ENCODE results near the gene MELK. TPM values are rescaled to one million over a fixed set of nuclear protein-coding genes. Genes with fewer than 3 reads are reported as not detected.

The MELK gene
- total RNA-seq, 2 experiments from 2014 or later = 56.1 to 58.8 TPM

- Mint-ChIP-seq H3K4me3 (no peak overlapping the region), H3K36me3 (ENCODE audit: low read depth) (peaks cover 63% of the 10 kb centered on the region), H3K4me1 (peaks cover 11% of the 10 kb centered on the region), H3K27me3 (no peaks in the 10 kb centered on the region), H3K27ac (no peak overlapping the region), H3K9me3 (no peaks in the 10 kb centered on the region)
- no peak for DNase-seq
- CTCF ChIA-PET = no interaction called here
- POLR2A ChIA-PET = no interaction called here
These were observed 70.1 kb downstream of the MELK start for GRCh38 chr9:36642817-36643216.

GRCh38 chr9:36656842-36657241 is 84.1 kb downstream of the MELK start:
- peaks cover 56% of the 10 kb centered on the region for H3K36me3 Mint-ChIP-seq (ENCODE audit: low read depth)
- no peak overlapping the region for H3K27ac Mint-ChIP-seq
- H3K9me3 Mint-ChIP-seq = no peaks in the 10 kb centered on the region
- POLR2A ChIA-PET = no interaction called here
- CTCF ChIA-PET = interaction anchor here (1.0 kb wide), 1 partner anchor 20 kb away, joined by 3 read pairs; no protein-coding TSS in a partner anchor
- no peak for DNase-seq
- H3K4me1 Mint-ChIP-seq = no peaks in the 10 kb centered on the region
- no peaks in the 10 kb centered on the region for H3K27me3 Mint-ChIP-seq
- H3K4me3 Mint-ChIP-seq = no peak overlapping the region

GRCh38 chr9:36659500-36659899 is 86.8 kb downstream of the MELK start:
- Mint-ChIP-seq H3K36me3 (ENCODE audit: low read depth) (peaks cover 52% of the 10 kb centered on the region), H3K4me3 (no peak overlapping the region), H3K27ac (no peak overlapping the region), H3K9me3 (no peaks in the 10 kb centered on the region), H3K27me3 (no peaks in the 10 kb centered on the region), H3K4me1 (no peaks in the 10 kb centered on the region)
- ChIA-PET CTCF (no interaction called here), POLR2A (no interaction called here)
- DNase-seq = no peak

GRCh38 chr9:36664806-36665205 is 92.1 kb downstream of the MELK start:
- Mint-ChIP-seq H3K9me3 (no peaks in the 10 kb centered on the region), H3K36me3 (ENCODE audit: low read depth) (peaks cover 51% of the 10 kb centered on the region), H3K27me3 (no peaks in the 10 kb centered on the region), H3K27ac (no peak overlapping the region), H3K4me1 (peaks cover 18% of the 10 kb centered on the region), H3K4me3 (no peak overlapping the region)
- no peak for DNase-seq
- POLR2A ChIA-PET = no interaction called here
- CTCF ChIA-PET = interaction anchor here (1.5 kb wide), 1 partner anchor 64 kb away, joined by 3 read pairs; no protein-coding TSS in a partner anchor

- DNase-seq = no peak
- Mint-ChIP-seq H3K4me3 (no peak overlapping the region), H3K9me3 (no peaks in the 10 kb centered on the region), H3K27ac (peak overlapping the region; percentile 16), H3K4me1 (peaks cover 18% of the 10 kb centered on the region), H3K36me3 (ENCODE audit: low read depth) (peaks cover 53% of the 10 kb centered on the region), H3K27me3 (no peaks in the 10 kb centered on the region)
- CTCF ChIA-PET = interaction anchor here (1.5 kb wide), 1 partner anchor 63 kb away, joined by 3 read pairs; no protein-coding TSS in a partner anchor
- POLR2A ChIA-PET = interaction anchor here (1.3 kb wide), 1 partner anchor 287 kb away, joined by 3 read pairs; no protein-coding TSS in a partner anchor
These were observed 92.7 kb downstream of the MELK start for GRCh38 chr9:36665387-36665786.

- no peaks in the 10 kb centered on the region for H3K27me3 Mint-ChIP-seq
- no peaks in the 10 kb centered on the region for H3K9me3 Mint-ChIP-seq
- H3K36me3 Mint-ChIP-seq (ENCODE audit: low read depth) = peaks cover 54% of the 10 kb centered on the region
- no peak overlapping the region for H3K4me3 Mint-ChIP-seq
- peak overlapping the region; percentile 44 for H3K27ac Mint-ChIP-seq
- ChIA-PET CTCF (interaction anchor here (0.7 to 1.0 kb wide), 2 partner anchors 26 to 63 kb away, joined by 3 to 4 read pairs; no protein-coding TSS in a partner anchor), POLR2A (interaction anchor here (1.3 kb wide), 1 partner anchor 288 kb away, joined by 3 read pairs; no protein-coding TSS in a partner anchor)
- peaks cover 18% of the 10 kb centered on the region for H3K4me1 Mint-ChIP-seq
- DNase-seq = no peak
These were observed 93.3 kb downstream of the MELK start for GRCh38 chr9:36665921-36666431.

- Mint-ChIP-seq H3K9me3 (no peaks in the 10 kb centered on the region), H3K4me3 (no peak overlapping the region), H3K4me1 (peaks cover 10% of the 10 kb centered on the region), H3K36me3 (ENCODE audit: low read depth) (peaks cover 65% of the 10 kb centered on the region), H3K27ac (no peak overlapping the region), H3K27me3 (no peaks in the 10 kb centered on the region)
- ChIA-PET POLR2A (no interaction called here), CTCF (interaction anchor here (0.9 kb wide), 1 partner anchor 39 kb away, joined by 3 read pairs; no protein-coding TSS in a partner anchor)
- no peak for DNase-seq
These were observed 98.9 kb downstream of the MELK start for GRCh38 chr9:36671561-36671960.

GRCh38 chr9:36676091-36676490 is 103.4 kb downstream of the MELK start:
- no peaks in the 10 kb centered on the region for H3K27me3 Mint-ChIP-seq
- H3K27ac Mint-ChIP-seq = no peak overlapping the region
- H3K9me3 Mint-ChIP-seq = peaks cover 5% of the 10 kb centered on the region
- no peak for DNase-seq
- peaks cover 17% of the 10 kb centered on the region for H3K4me1 Mint-ChIP-seq
- POLR2A ChIA-PET = interaction anchor here (1.6 kb wide), 1 partner anchor 9 kb away, joined by 3 read pairs; no protein-coding TSS in a partner anchor
- CTCF ChIA-PET = interaction anchor here (0.6 to 1.3 kb wide), 2 partner anchors 72 to 269 kb away, joined by 3 to 4 read pairs; no protein-coding TSS in a partner anchor
- peaks cover 65% of the 10 kb centered on the region for H3K36me3 Mint-ChIP-seq (ENCODE audit: low read depth)
- no peak overlapping the region for H3K4me3 Mint-ChIP-seq

GRCh38 chr9:36676778-36677485 is 104.2 kb downstream of the MELK start:
- no peaks in the 10 kb centered on the region for H3K27me3 Mint-ChIP-seq
- peaks cover 64% of the 10 kb centered on the region for H3K36me3 Mint-ChIP-seq (ENCODE audit: low read depth)
- no peak overlapping the region for H3K27ac Mint-ChIP-seq
- peaks cover 5% of the 10 kb centered on the region for H3K9me3 Mint-ChIP-seq
- POLR2A ChIA-PET = interaction anchor here (1.6 kb wide), 1 partner anchor 10 kb away, joined by 3 read pairs; no protein-coding TSS in a partner anchor
- CTCF ChIA-PET = interaction anchor here (0.6 to 1.3 kb wide), 3 partner anchors 19 to 270 kb away, joined by 3 to 4 read pairs (median 3); no protein-coding TSS in a partner anchor
- DNase-seq = no peak
- H3K4me3 Mint-ChIP-seq = no peak overlapping the region
- H3K4me1 Mint-ChIP-seq = peaks cover 17% of the 10 kb centered on the region

GRCh38 chr9:36677611-36678010 is 104.9 kb downstream of the MELK start:
- Mint-ChIP-seq H3K4me3 (no peak overlapping the region), H3K27ac (no peak overlapping the region), H3K27me3 (no peaks in the 10 kb centered on the region), H3K9me3 (peaks cover 5% of the 10 kb centered on the region), H3K36me3 (ENCODE audit: low read depth) (peaks cover 62% of the 10 kb centered on the region), H3K4me1 (peaks cover 17% of the 10 kb centered on the region)
- ChIA-PET CTCF (interaction anchor here (0.7 to 1.3 kb wide), 3 partner anchors 20 to 536 kb away, joined by 3 to 4 read pairs (median 3); no protein-coding TSS in a partner anchor), POLR2A (interaction anchor here (1.6 kb wide), 1 partner anchor 11 kb away, joined by 3 read pairs; no protein-coding TSS in a partner anchor)
- no peak for DNase-seq

- no peak for DNase-seq
- Mint-ChIP-seq H3K4me1 (peaks cover 17% of the 10 kb centered on the region), H3K9me3 (peaks cover 5% of the 10 kb centered on the region), H3K27ac (no peak overlapping the region), H3K4me3 (no peak overlapping the region), H3K27me3 (no peaks in the 10 kb centered on the region), H3K36me3 (ENCODE audit: low read depth) (peaks cover 55% of the 10 kb centered on the region)
- CTCF ChIA-PET = no interaction called here
- POLR2A ChIA-PET = no interaction called here
These were observed 107.0 kb downstream of the MELK start for GRCh38 chr9:36679710-36680109.

- DNase-seq = no peak
- Mint-ChIP-seq H3K4me1 (no peaks in the 10 kb centered on the region), H3K27me3 (no peaks in the 10 kb centered on the region), H3K9me3 (no peaks in the 10 kb centered on the region), H3K4me3 (no peak overlapping the region), H3K36me3 (ENCODE audit: low read depth) (peaks cover 7% of the 10 kb centered on the region), H3K27ac (no peak overlapping the region)
- ChIA-PET CTCF (no interaction called here), POLR2A (no interaction called here)
These were observed 113.8 kb downstream of the MELK start for GRCh38 chr9:36686471-36686870.

- CTCF ChIA-PET = no interaction called here
- no peak overlapping the region for H3K27ac Mint-ChIP-seq
These were observed 117.9 kb downstream of the MELK start for GRCh38 chr9:36690412-36691168.

More at GRCh38 chr9:36690412-36691168, 117.9 kb downstream of the MELK start:
- Mint-ChIP-seq H3K27me3 (peaks cover 2% of the 10 kb centered on the region), H3K36me3 (ENCODE audit: low read depth) (no peaks in the 10 kb centered on the region), H3K4me3 (no peak overlapping the region), H3K9me3 (no peaks in the 10 kb centered on the region), H3K4me1 (no peaks in the 10 kb centered on the region)
- DNase-seq = no peak
- POLR2A ChIA-PET = no interaction called here
